ENCODE data around the gene PDHX.

Gene PDHX

DNA sequence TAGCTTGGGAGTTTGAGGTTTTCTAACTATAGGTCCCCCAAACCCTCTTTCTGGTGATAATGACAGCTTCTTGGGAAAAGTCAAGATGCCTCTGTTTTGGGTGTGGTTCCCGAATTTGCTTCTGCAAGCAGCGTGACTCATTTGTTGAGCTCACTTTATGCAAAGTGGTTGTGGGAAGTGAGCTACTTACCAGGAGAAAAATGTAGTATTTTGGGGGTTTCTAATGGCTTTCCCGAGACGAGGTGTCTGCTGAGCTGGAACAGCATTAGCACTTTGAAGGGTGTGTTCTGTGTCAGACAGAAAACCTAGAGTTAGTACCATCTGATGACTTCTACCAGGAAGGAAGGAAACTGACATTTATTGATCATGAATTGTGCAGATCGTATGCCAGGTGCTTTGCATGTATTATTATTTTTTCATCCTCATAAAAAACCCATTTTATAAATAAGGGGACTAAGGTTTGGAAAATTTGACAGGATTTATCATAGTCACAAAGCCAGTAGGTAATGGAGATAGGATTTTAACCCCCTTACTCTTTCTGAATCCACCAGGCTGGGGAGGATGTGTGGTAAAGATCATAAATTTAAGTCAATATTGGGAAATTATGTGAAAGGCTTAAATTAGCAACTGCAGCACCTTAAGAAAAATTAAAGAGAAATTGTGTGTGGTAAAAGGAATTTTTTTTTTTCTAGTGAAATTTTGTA lies 113.7 kb downstream of the PDHX start:
- peak; percentile 60 for DNase-seq

DNA sequence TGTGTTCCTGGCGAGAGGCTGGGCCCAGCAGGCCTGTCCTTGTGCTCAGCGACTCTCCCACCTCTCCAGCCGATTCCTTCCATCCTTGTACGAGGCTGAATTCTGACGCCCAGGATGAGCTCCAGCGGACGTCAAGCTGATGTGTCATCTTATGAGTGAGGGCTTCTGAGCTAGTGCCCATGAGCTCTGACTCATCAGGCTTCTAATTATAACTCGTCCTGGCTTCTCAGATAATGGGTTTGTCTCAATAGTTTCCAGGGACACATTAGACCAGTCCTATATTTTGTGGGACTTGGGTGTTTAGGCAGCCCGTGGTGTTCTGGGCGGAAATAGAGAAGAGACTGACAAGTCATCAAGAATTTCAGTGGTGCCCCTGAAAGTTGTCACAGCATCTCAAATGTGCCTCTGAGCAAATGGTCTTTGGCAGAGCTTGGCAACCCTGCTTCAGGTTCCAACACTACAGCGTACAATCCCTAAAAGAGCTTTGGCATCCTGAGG lies 114.3 kb downstream of the PDHX start:
- DNase-seq: peak; percentile 43

DNA sequence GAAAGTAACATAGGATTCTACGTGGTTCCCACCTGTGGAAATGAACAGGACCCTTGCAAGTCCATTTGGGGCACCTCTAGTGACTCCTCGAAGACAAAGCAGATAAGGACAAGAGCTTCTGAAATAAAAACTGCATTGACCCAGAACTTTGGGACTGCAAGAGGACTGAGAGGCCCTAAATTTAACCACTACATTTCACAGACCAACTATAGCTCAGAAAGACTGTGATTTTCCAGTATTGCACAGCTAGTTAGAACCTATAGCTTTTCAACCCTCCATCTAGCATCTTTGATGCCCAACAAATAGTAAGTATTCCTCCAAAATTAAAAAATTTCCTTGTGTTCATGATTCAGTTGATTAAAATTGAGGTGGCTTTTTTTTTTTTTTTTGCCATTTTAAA lies 114.9 kb downstream of the PDHX start:
- no peak for DNase-seq

DNA sequence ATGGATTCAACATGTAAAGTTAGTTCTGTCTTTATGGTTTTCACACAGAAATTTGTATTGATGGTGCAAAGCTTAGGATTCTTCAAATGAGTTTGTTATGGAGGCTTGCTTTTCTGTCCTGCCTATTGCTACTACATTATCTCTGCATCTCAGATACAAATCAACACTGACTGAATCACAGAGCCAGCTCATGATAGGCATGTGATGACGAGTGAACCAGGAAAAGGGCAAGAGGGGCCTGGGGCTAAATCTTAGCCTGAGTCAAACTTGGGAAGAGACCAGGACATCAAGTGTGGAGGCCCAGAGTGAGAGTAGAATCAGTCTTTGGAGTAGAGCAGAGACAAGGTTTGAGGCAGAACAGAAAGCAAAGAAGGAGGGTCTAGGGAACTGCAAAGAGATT lies 115.4 kb downstream of the PDHX start:
- DNase-seq: no peak

DNA sequence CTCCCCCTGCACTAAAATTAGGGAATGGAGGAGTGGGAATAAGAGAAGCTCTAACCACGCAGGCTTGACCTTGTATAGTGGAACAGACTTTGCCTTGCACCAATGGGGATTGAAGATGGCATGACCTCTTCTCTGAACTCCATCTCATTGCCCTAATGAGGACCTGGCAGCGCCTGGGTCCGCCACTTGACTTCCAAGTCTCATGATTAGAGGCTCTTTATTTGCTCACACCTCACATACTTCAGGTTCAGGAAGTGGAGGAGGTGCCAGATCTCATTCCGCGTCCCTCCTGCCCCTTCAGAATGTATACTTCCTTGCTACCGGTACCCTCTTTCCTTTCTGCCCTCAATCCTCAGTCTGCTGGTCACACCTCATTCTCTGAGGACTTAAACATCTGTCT lies 116.6 kb downstream of the PDHX start:
- no peak for DNase-seq

DNA sequence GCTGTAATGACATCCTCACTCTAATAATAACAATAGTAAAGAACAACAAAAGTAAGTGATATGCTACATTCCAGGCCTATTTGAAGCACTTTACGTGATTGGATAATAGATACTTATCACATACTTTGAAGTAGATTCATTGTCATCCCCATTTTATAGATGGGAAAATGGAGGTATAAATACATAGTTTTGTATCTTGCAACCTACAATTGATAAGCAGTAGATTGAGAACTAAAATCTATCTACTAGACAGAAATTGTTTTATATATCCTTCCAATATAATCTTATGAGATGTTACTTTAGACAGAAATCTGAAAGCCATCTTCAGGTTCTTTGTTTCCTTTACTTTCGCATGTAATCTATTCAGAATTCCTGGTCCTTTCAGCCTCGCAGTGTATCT lies 118.0 kb downstream of the PDHX start:
- no peak for DNase-seq

DNA sequence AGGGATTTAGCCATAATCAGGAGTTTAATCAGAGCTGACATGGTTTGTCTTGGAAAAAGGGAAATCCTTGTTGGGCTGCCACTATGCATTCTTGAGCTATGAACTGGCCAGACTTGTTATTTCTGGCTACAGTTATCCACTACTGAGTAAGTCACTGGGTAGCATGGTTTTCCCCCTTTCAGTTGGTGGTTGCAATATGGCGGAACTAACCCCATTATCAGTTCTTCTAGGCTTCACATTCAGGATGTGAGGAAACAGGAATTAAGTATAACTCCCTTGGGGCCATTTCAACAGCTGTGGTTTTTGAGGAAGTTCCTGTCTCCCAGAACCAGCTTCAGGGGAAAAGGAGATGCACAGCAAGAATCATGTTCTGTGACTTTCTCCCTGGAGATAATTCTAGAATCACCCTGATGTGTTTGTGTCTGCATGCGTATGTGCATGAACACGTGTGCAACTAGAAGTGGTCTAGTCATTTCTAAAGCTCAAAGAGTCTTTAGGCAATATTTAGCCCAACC lies 119.5 kb downstream of the PDHX start:
- DNase-seq: no peak

DNA sequence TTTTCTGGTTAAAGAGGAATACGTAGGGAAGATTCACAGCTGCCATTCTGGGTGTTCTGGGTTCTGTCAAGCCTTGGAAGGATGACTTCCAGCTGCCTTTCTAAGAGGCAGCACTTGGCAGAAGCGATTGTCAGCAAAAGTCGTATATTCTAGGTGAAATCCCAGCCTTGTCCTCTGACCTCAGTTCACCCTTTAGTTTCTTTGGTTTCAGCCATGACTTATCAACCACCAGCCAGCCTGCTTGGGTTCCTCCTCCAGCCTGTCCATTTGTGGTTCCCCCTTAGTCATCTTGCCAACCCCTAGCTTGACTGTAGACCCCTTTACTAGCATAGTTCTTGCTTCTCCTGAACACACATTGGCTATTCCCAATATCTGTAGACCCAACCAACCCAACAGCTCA lies 120.2 kb downstream of the PDHX start:
- DNase-seq: no peak

DNA sequence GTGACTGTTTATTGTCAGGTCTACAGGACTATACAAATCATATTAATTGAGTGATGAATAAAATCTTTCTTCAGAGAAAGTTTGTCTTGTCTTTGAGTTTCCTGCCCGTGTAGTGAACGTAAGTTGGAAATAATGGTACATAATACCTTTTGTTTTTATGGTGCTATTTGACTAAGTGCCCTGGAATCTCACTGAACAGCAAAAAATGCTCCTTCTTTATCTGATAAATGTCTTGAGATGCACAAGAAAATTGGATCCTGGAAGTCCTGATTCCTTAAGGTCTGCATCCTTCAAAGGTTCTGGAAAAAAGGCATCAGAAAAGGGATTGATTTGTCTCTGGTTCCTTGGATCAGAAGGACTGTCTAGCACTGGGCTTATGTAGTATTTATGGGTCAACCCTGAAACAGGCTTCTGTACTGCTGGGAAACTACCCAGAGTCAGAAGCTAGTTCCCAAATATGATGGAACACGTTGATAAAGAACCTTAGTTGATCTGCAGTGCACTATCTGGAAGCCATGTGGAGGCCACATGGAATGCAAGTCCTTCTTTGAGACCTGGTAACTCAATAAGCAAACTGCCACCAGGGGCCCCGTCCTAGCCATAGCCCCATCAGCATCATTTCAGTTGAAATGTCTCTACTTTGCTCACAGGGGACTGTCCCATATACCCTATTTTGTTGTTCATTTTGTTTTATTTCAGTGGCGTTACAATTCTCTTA lies 122.0 kb downstream of the PDHX start:
- DNase-seq: no peak

DNA sequence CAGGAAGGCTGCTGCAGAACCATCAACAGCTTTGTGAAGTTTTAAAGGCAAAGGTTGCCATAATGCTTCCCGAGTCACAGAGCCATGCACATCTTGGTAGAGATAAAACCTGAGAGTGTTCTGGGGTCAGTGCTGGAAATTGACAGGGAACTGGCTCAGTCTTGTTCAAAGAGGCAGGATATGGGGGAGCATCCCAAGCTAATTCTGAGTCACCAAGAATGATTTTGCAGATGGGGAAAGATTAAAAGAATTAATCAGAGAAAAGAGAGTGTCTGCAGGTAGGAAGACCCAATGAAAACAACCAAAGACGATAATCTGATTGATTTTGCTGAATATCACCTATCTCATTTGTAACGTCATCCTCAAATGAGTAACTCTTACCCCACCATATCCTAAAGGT lies 122.7 kb downstream of the PDHX start:
- no peak for DNase-seq

DNA sequence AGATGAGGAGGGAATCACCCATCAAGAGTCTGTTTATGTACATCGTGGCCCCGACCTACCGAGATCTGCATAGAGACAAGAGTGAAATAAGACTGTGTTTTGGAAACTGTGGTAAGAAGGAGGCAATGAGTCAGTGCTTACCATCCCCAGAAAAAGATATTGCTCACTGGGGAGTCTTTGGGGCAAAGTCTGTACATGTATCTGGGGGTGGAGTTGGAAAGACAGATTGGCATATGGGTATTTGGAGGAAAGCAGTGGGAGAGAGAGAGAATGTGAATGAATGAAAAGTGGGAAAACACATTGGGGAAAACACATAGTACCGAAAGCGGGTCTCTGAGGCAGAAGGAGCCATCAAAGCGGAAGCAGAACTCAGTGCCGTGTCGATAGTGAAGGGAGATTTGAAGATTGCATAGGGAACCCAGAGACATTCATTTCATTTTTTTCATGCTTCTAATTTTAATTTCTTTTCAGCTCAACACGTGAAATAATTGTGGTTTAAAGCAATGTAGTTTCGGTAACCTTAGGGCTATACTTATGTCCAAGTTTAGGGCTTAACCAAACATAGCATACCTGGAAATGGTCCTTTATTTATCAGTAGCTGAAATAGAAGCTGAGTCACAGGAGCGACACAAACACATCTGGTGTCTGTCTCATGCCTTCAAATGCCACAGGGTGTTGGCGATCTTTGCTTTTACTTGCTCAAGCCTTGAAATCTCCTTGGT lies 124.0 kb downstream of the PDHX start:
- peak; percentile 87 for DNase-seq

DNA sequence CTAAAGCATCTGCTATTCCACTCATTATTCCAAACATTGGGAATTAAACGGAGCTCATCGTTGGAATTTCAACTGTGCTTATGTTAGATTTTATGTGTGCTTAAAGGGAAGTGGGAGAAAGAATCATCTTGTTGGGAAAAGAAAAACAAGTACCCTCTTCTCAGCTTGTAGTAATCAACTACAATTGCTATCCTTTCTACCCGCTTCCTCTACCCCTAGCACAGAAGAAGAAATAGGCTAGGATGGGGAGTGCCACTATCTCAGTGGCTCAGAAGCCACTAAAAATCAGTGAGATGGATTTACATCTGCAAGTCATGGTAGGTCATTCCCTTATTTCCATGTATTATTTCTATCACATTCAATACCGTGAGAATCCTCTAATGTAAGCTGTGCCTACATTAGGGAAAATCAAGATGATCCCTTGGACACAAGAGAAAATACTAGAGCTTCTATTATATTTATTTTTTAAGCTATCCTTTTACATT lies 124.7 kb downstream of the PDHX start:
- no peak for DNase-seq

DNA sequence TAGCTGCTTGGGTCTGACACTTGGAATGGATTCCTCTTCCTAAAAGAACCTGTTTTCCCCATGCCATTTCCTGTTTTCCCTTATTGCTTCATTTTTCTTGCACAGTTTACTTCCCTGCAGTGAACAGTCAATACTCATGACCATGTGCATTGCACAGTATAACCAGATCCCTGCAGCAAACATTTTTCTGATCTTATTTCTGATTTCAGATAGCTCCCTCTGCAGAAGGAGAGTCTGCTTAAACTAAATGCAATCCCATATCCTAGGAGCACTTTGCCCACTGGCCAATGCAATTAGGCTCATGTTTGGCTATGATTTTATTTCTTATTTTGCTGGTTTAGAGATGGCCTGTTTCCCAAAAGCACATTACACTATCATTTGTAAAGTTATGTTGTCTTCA lies 125.8 kb downstream of the PDHX start:
- DNase-seq: no peak

DNA sequence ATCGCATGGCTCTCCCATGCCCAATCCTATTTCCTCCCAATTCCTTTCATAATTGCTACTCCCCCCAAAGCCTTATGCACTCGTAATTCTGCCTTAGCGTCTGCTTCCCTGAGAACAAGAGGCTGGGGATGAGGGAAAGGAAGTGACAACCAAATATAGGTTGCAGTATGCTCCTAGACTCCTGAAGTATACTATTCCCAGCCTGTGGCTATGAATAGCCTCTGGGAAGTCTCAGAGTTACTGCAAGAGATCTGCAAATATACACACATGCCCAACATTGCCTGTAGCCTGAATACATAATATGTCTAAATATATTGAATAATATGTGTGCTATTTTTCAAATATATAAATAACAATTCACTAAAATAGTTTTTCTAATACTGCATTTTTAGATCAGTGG lies 126.5 kb downstream of the PDHX start:
- DNase-seq: no peak

DNA sequence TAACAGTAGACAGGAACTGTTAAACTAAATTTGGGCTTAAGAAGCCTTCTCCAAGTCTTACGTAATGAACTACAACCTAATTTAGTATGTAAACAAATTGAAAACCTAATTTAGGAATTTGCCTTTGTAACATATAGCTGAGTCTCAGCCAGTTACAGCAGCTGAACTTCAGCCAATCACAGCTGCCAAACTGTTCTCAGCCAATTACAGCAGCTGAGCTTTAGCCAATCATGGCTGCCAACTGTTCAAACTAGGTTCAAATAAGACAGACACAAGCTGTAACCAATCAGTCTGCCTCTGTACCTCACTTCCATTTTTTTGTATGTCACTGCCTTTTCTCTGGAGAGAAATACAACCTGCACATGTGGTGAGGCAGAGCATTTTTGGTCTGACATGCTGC lies 127.5 kb downstream of the PDHX start:
- DNase-seq: peak; percentile 41

DNA sequence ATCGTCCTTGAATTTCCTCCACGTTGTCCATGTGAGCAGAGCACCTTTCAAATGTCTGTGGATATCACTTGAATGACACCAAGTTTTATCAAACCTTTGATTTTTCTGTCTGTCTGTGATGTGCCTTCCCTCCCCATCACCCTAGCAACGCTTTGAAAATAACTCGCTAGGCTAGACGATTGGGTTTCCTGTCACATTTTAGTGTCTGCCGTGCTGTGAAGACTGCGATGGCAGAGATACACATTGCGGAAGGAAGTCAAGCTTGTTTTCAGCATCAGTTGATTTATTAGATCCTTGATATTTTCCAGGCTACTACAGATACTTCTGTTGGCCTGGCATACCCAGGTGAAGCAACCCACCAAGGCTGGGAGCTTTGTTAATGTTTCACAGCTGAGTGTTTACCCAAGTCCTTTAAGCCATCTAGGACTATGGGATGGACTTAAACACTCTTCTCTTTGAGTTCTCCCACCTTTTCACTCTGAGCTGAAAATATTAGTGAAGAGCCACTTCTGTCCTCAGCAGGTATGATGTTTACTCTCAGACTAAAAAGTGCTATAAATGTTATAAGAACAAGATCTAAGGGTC lies 128.9 kb downstream of the PDHX start:
- peak; percentile 95 for DNase-seq
